ENCODE measurements around the gene SECISBP2L.
"Not testable (repeated sequence)": the region's sequence is repeated elsewhere in the genome, so short reads cannot be mapped to it uniquely, and the experiment has no call there.

SECISBP2L gene, protein sequence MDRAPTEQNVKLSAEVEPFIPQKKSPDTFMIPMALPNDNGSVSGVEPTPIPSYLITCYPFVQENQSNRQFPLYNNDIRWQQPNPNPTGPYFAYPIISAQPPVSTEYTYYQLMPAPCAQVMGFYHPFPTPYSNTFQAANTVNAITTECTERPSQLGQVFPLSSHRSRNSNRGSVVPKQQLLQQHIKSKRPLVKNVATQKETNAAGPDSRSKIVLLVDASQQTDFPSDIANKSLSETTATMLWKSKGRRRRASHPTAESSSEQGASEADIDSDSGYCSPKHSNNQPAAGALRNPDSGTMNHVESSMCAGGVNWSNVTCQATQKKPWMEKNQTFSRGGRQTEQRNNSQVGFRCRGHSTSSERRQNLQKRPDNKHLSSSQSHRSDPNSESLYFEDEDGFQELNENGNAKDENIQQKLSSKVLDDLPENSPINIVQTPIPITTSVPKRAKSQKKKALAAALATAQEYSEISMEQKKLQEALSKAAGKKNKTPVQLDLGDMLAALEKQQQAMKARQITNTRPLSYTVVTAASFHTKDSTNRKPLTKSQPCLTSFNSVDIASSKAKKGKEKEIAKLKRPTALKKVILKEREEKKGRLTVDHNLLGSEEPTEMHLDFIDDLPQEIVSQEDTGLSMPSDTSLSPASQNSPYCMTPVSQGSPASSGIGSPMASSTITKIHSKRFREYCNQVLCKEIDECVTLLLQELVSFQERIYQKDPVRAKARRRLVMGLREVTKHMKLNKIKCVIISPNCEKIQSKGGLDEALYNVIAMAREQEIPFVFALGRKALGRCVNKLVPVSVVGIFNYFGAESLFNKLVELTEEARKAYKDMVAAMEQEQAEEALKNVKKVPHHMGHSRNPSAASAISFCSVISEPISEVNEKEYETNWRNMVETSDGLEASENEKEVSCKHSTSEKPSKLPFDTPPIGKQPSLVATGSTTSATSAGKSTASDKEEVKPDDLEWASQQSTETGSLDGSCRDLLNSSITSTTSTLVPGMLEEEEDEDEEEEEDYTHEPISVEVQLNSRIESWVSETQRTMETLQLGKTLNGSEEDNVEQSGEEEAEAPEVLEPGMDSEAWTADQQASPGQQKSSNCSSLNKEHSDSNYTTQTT

DNA sequence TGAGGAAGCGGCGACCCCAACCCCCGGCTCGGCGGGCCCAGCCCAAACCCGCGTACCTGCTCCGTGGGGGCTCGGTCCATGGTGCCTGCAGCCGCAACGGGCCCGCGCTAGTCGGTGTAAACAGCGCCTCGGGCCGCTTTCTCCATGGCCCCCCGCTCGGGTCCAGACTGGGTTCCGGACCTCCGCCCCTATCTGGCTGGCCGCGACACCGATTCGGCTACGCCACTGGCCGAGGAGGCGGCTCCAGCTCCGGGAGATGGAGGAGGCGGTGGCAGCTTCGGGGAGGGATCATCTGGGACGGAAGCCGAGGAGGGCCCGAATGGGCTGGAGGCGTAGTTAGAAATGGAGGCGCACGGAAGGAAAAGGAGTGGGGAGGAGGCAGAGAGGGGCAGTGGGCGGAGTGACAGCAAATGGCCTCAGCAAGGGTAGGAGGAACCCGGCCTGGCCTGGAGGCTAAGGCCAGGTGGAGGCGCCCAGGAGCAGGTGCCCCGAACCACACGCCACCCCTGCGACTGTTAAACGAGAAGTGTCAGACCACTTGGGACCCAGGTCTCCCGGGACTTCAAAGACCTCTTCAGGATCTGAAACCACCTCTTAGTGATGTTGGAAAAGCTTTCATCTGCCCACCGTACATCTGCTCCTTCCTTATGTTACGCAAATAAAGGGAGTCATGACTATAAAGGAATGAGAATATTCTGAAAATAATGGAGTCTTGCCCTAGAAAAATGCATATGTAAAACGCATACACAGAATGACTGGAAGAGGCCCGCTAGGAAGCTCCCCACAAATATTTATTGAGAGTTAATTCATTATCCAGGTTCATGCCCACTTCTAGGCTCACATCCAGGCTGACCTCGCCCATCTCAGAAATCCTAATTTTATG lies at the start of gene SECISBP2L:
TSS of gene SECISBP2L (minus strand) at position 227 of the 883 bp plus-strand sequence. CDS start at position 80, 147 bp downstream.
- peak; percentile 86 for DNase-seq

DNA sequence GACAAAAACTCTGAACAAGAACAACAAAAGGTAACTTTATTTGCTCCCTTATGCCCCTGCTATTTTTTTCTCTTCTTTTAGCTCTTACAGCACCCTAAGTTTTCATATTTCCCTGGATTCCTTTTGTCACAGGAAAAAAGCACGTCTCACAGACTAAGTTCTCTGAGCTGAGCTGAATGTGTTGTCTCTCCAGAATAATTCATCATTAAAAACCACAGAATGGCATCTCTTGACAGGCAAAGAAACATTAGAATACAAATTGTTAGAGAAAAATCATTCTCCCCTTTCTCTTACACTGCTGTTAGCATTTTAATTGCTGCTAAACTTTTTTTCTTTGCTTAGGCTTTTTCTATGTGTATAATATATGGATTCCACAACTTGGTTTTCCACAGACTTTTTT lies 48.7 kb upstream of the SECISBP2L start:
- no peak for DNase-seq

DNA sequence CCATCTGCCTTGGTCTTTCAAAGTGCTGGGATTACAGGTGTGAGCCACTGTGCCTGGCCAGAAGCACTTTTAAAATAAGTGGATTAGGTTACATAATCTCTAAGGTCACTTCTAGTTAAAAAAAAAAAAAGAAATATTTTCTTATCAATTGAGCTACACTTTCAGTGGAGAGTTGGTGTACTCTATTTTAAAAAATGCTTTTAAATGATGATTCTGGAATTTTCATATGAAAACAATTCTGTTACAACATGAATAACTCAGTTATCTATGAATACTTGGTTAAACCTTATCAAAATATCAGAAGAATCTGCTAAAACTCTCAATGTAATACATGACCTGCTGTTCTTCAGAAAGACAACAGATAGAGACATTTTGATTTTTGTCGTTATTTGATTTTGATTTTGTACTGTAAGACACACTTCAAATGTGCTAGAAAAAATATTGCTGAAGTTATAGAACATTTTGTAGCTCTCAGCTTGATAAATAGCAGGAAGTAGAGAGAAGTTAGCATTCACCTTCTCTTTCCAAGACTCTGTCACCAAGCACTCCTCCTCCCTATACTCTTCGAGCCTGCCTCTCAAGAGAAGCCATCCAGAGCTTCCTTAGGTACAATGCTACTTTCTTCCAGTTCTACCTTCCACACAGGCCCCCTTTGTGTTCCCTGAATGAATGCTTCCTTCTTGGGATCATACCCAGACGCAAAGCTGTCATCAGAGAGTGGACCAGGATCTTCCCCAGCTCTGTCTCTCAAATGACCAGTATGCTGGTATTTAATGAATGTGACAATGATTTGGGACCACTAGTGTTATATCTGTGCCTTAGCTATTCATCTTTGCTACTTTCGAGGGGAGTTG lies 47.2 kb upstream of the SECISBP2L start:
- no peak for DNase-seq

DNA sequence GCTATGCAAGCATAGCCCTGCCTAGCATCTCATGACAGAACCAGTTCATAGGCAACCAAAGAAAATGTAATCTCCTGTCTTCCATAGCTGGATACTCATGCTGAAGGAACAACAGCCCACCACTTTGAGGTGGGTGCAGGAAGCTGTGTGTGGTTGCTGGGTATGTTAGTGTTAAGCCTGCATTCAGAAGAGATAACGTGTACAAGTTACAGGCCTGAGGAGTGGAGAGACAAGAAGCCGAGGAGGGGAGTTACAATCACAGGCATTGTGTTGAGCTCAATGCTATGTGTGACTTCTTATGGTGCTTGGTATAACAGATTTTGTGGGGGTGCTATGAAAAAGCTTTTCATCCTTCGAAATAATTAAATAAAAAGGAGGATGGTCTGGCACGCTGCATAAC lies 42.8 kb upstream of the SECISBP2L start:
- no peak for DNase-seq

DNA sequence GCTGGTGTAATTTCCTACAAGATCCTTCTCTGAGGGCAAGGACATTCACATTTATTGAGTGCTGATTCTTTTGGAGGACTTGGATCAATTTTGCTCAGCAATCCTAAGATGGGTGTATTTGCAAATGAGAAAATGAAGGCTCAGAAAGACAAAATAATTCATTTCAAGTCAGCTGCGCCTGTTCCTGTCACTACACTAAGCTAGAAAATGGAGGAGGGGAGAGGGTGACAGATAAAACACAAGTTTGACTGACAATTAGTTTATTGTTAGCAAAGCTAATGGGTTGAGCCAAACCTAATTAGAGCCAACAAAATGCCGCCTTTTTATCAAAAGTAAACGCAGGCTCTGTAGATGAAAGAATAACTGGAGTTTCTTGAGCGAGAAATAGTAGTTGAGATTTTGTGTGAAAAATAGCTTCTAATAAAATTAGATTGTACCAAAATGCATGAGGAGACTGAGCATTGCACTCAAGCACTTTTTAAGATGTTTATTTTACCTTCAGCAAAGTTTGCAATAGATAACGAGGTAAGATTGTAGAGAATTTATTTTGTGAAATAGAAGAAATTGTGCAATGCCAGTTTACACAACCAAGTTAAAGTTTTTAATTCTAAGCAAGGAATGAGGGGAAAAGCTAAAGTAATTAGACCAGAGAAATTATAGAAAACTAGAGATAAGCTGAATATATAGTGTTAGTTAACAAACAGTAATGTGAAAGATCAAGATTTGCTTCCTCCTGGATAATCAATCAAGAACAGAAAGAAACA lies 39.6 kb upstream of the SECISBP2L start:
- DNase-seq: no peak

DNA sequence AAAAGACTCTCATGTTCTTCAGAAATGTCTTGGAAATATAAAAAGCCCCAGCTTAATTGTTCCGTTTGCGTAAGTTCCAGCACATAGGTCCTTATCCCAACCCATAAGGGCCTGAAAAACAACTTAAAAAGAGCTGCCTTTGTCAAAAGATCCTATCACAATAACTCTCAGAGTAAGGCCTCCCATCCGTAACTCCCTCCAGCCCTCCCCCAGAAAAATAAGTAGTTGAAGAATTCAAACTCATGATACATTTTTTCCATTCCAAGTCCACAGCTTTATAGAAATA lies 38.0 kb upstream of the SECISBP2L start:
- DNase-seq: no peak

DNA sequence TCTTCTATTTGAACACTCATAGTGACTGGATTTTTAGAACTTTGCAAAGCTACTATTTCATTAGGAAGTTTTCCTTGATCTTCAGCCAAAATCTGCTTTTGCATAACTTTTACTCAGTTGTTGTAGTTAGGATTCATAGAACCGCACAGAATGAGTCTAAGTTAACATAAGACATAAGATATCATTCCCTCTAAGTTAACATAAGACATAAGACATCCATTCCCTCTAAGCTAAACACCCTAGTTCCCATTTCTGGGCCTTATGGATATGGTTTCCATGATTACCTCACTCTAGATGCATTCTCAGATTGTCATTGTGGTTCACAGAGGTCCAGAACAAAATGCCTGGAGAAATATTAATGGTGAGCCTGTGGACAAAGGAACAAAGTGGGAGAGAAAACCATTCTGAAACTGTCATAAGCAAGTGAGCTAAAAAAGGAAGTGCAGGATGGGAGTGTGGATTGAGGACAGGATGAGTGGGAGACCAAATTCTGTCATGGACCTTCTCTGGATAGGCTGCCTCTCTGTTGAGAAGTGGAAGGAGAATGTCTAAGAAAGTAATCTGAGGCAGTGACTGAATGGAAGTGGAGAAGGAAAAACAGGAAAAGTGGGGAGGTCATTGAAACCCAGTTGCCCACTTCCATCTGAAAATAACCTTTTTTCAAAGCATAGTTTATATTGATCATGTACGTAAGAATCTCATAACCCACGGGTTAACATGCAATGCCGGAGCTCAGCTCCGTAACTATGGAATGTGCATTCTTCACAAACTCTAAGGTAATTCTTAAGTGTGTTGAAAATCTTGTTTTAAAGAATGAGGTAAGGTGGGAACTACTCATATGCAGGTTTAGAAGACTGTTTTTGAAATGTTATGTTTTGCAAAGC lies 37.4 kb upstream of the SECISBP2L start:
- DNase-seq: no peak

DNA sequence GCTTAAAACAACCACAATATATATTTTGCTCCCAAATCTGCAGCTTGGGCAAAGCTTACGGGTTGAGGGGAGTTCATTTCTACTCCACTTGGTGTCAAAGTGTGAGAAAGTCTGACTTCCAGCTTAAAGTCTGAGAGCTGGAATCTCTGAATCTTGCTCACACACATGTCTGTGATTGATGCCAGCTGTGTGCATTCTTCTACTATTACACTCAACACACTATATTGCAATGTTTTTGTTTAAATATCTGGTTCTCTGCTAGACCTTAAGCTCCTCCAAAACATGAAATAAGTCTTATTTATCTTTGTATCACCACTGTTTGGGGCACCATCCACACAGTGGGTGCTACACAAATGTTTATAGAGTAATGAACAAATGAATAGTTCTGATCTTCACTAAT lies 36.7 kb upstream of the SECISBP2L start:
- no peak for DNase-seq

DNA sequence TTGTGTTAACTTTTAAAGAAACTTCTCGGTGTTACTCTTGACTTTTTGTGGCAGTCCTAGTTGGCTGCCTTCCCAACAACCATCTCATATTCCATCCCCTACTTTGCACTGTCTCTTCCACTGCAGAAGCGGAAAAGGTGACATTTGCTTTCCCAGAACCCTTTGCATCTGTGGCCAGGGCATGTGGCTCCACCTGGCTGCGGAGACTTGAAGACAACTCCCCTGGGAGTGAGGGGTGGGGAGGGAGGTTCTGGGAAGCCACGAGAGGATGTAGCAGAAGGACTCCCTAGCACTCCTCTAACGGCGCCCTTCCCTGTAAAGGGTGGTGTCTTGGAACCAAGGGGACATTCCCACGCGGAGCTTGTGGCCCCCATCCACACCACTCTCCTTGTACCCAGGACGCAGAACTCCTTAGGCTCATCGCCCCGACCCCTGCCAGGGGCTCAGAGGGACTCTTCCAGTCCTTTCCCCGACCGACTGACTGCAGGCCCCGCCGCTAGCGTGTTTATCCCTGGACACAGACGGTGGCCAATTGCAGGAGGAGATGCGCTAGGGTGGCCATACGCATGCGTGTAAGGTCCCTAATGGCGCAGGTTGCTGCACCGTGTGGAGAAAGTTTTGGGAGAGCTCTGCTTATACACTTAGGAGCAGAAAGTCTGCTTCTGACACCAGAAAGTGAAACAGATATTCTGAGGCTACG lies 33.2 kb upstream of the SECISBP2L start:
- no peak for DNase-seq

DNA sequence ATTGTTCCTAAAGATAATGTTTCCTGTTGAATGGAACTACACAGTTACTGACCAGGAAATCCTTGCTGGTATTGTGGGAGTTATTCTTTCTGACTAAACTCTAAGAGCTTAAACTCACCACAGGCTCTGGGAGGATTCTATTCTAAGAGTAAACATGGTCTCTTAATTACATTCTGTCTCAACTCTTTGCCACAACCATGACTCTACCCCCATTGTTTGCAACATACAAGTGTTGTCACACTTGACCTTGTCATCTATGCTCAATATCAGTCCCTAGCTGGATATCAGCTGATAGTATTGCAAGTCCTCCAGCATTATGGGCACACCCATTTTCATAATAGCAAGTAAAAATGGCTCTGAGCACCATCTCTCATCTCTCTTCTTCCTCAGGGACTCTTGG lies 29.6 kb upstream of the SECISBP2L start:
- DNase-seq: no peak

DNA sequence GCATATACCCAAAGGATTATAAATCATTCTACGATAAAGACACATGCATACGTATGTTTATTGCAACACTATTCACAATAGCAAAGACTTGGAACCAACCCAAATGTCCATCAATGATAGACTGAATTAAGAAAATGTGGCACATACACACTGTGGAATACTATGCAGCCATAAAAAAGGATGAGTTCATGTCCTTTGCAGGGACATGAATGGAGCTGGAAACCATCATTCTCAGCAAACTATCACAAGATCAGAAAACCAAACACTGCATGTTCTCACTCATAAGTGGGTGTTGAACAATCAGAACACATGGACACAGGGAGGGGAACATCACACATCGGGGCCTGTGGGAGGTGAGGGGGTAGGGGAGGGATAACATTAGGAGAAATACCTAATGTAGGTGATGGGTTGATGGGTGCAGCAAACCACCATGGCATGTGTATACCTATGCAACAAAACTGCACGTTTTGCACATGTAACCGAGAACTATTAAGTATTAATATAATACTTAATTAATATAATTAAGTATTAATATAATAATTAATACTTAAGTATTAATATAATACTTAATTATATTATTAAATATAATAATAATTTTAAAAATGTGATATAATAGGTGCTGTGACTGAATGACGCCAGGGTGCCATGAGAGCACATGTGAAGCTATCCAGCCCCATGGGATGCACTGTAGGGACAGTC lies 28.5 kb upstream of the SECISBP2L start:
- not testable (repeated sequence) for DNase-seq

DNA sequence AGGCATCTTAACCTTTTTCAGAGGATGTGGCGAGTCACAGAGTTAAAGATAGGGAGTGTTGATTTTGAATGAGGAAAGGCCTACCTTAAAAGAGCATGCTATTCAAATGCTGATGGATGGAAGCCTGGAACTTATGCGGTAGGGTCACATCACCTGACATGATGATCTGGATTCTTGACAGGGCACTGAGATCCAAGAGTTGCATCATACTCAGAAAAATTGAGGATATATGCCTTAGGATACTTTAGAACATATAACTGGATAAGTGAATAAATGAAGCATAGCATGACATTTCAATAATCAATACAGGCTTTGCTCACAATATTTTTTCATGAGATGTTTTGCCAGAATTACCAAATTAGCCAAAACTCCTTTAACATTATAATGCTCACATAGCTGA lies 20.1 kb upstream of the SECISBP2L start:
- no peak for DNase-seq

DNA sequence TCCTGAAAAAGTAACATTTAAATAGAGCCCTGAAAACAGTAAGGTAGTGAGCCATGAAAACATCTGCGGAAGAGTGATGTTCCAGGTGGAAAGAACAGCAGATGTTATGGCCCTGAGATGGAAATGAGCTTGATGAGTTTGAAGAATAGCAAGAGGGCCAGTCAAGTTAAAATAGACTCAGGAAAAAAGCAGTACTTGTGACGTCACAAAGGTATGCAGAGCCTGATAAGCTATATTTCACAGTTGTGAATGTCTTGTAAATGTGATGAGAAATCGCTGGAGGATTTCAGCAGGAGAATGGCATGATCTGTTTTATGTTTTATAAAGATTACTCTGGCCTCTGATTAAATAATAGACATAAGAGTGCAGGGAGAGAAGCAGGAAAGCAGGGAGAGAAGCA lies 18.6 kb upstream of the SECISBP2L start:
- DNase-seq: no peak

DNA sequence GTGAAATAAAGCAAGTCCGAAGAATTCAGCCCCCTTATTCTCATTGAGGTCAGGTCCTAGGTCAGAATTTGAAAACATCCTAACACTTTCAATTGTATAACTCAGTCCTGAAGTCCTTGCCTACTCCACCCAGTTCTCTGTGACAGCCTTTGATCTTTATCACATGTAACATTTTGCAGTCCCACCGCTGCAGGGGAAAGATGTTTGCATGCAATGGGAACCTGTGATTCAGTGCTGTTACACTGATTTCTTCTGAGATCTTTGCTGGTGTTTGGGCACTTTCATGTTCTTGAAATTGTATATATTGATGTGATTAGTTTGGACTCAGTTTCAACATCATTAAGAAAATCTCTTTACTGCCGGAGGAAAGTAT lies 18.0 kb upstream of the SECISBP2L start:
- DNase-seq: no peak

DNA sequence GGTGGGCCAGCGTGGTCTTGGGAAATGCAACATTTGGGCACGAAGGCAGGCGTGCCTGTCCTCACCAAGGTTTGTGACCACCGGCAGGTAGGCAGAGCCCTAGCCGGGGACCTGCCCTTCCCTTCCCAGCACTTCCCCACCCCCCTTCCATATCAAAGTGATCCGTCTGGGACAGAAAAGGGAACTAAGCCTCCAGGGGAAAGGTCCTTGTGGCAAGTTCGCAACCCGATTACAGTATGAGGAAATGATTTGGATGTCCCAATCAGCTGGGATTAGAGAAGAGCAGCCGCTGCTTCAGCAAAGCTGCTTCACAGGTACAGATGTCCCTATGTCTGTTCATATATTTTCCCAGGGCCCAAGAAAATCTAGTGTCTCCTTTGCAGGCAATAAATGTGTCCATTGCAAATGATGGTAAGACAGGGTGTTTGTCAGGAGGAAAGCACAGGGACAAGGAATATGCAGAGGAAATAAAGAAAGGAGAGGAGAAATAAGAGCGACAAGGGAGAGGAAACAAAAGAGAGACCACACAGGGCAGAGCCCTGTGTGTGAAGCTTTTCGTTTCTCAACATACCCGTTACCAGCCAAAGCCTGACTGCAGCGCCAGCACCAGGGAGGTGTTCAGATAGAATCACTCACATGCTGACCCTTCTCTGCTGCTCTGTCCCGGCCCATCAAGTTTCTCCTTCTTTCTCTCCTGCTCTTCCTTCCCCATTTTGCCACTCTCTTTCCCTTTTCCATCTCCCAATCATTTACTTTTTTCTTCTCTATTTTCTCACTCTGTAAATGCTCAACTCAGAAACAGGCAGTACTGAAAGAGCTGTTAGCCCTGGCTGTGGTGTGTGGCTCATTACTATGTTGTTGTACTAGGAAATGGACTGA lies 17.4 kb upstream of the SECISBP2L start:
- no peak for DNase-seq

DNA sequence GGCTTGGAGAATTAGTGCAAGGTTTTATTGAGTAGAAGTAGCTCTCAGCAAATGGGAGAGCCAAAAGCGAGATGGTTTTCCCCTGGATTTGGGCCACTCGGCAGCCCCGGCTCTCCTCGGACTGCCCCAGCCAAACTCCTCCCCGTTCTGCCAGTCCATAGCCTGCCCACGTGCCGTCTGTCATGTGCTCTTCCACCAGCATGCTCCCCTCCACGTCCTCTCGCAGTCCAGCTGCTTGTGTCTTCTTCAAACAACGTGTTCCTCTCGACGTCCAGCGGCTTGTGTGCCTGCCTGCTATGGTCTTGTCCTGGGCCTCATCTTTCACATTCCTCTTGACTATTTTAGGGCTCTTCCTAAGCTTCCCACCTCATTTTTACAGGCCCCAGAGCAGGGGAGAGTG lies 16.7 kb upstream of the SECISBP2L start:
- no peak for DNase-seq

DNA sequence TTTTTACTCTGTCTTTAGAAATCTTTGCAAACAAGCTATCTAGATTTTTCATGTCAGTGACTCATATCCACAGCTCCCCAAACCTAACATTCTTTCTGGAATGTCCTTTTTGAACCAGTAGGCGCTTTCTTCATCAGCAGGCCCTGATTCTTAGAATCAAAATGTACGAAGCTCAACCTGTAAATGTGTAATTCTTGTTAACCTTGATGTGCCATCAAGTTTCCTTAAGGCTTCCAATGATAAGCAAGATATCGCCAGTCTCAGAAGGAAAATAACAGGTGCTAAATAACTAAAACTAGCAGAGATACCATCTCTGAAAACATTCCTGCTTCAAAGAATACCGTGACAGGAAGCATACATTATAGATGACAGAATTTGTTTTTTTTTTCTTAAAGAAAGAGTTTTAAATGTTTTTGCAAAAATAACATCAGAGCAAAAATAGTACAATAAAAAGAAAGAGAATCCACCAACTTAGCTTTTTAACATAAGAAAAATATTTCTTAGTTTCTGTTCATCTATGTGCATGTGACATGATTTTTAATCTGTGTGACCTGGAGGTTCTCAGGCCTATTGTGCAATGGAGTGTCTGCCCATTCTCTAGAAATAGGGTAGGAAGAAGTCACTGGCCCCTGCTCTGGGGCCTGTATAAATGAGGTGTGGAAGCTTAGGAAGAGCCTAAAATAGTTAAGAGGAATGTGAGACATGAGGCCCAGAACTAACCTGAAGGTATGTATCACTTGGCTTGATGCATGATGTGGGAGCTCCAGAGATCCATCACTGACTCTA lies 14.7 kb upstream of the SECISBP2L start:
- no peak for DNase-seq
